Transverse colon (tissue), 4 donors: ENCODE measurements around the gene PRR3. TPM values are rescaled to one million over a fixed set of nuclear protein-coding genes. Genes with fewer than 3 reads are reported as not detected.
A peak's percentile ranks its signal among the peaks of the same experiment; 100 is the strongest.

Experiments used
- DNase-seq: peaks from one replicate; pipeline ENCODE4 v3.0.0-alpha.2; 2019
- H3K27ac ChIP-seq, 4 donors: fragments of 200-600 bp; sonication (generic); 2 replicates each; pipeline ENCODE4 v1.5.1; 2016 to 2018; ENCODE audit warnings: inconsistent platforms in 4 of 4
- H3K27me3 ChIP-seq: fragments of 200-600 bp; sonication (generic); 2 replicates; pipeline ENCODE4 v1.5.1; 2017; ENCODE audit warnings: inconsistent platforms
- H3K36me3 ChIP-seq, 4 donors: fragments of 200-600 bp; sonication (generic); 2 replicates each; pipeline ENCODE4 v1.5.1; 2017 to 2019; ENCODE audit warnings: inconsistent platforms in 4 of 4
- H3K4me1 ChIP-seq, 4 donors: fragments of 200-600 bp; sonication (generic); 2 replicates each; pipeline ENCODE4 v1.5.1; 2017 to 2020; ENCODE audit warnings: inconsistent platforms in 4 of 4
- H3K4me3 ChIP-seq, 4 donors: fragments of 200-600 bp; sonication (generic); 1 replicate in 1 of 4; 2 replicates in 3 of 4; pipeline versions ENCODE4 v1.5.1 to v1.6.1; 2017 to 2019; ENCODE audit warnings: inconsistent platforms in 4 of 4
- H3K9me3 ChIP-seq, 2 donors: fragments of 200-600 bp; sonication (generic); 2 replicates each; pipeline ENCODE4 v1.5.1; 2017 to 2019; ENCODE audit warnings: inconsistent platforms in 2 of 2
- CTCF ChIP-seq, 5 experiments: fragments of 200-600 bp in 3 of 5; fragments of 450-650 bp in 2 of 5; sonication (generic) in 3 of 5; IDR thresholded peaks; 1 replicate in 2 of 5; 2 replicates in 3 of 5; pipeline ENCODE4 v1.5.1; 2016 to 2017; ENCODE audit warnings: antibody characterized with exemption in 5 of 5, inconsistent platforms in 3 of 5, mild to moderate bottlenecking in 2 of 5, moderate library complexity in 1 of 5
- EP300 ChIP-seq: sonication (generic); formaldehyde crosslinking; IDR thresholded peaks from one replicate; pipeline ENCODE4 v1.6.1; 2017; ENCODE audit warnings: antibody characterized with exemption, low read depth
- POLR2A ChIP-seq: fragments of 450-650 bp; IDR thresholded peaks from one replicate; pipeline ENCODE4 v1.6.1; 2016; ENCODE audit warnings: antibody characterized with exemption, mild to moderate bottlenecking, moderate library complexity
- POLR2AphosphoS5 ChIP-seq, 3 donors: sonication (generic); formaldehyde crosslinking; IDR thresholded peaks; one replicate each; pipeline ENCODE4 v1.6.1; 2016; ENCODE audit warnings: antibody characterized with exemption in 3 of 3
- WGBS, 2 donors: methylation state at CpG; one replicate each; pipeline ENCODE4 v1.1.5; 2018; ENCODE audit warnings: low coverage in 1 of 2; 5-methylcytosine and 5-hydroxymethylcytosine counted together
- in situ Hi-C, 4 donors: fragments of 200-750 bp; cut with MboI; loops; one replicate each; pipeline versions ENCODE4 v1.15.0 to v1.15.1; 2017; ENCODE audit warnings: low sequenced_read_pairs in 3 of 4, low pct_ligation_motif_present in 1 of 4, low pct_unique_long_range_greater_than_20kb in 1 of 4
- intact Hi-C: fragments of 100-400 bp; cut with DNase I; formaldehyde crosslinking; loops from one replicate; pipeline ENCODE4 v1.15.1; 2023; ENCODE audit warnings: low total_unique reads
- total RNA-seq, 4 donors: library from RNA; depleted of rRNA; stranded (reverse); fragments of >200 nt; gene quantifications; one replicate each; pipeline ENCODE4 v1.1.0, GENCODE V29; 2016

PRR3 gene
- total RNA-seq, 4 donors from 2014 or later = 2.2 to 10.1 (median 5.0) TPM

- in situ Hi-C loops = no loop called here
- Histone ChIP-seq H3K4me3 (no peak overlapping the region), H3K36me3 (peaks cover 0 to 12% (median 4%) of the 10 kb centered on the region in 4 donors), H3K27ac (no peak overlapping the region), H3K27me3 (no peaks in the 10 kb centered on the region), H3K9me3 (no peaks in the 10 kb centered on the region), H3K4me1 (peaks cover 0 to 10% (median 6%) of the 10 kb centered on the region in 4 donors)
- intact Hi-C loops = no loop called here
- TF ChIP-seq POLR2A = no peak
- no peak for TF ChIP-seq EP300
- no peak for TF ChIP-seq CTCF (IDR thresholded peaks at IDR 0.05)
- no peak for DNase-seq
- 75 to 89% methylated on average over 3 of the region's 3 CpGs for WGBS, 2 donors
These were observed 13.3 kb upstream of the PRR3 start for GRCh38 chr6:30543821-30544220.

GRCh38 chr6:30544666-30545272 is 12.3 kb upstream of the PRR3 start:
- H3K4me3 ChIP-seq = no peak overlapping the region
- no peak overlapping the region for H3K27ac ChIP-seq
- in situ Hi-C loops (loop anchor here in 1 of 4 donors (5.0 kb wide), 1 partner anchor 62 kb away; no protein-coding TSS in a partner anchor), intact Hi-C loops (no loop called here)
- 0 to 38% methylated on average over 2 to 6 of the region's 6 CpGs for WGBS, 2 donors
- peaks cover 0 to 12% (median 4%) of the 10 kb centered on the region in 4 donors for H3K36me3 ChIP-seq
- peaks cover 0 to 10% (median 6%) of the 10 kb centered on the region in 4 donors for H3K4me1 ChIP-seq
- TF ChIP-seq POLR2A (no peak), EP300 (no peak), CTCF (IDR thresholded peaks at IDR 0.05) (peak; percentile 72 to 82 (median 79))
- H3K9me3 ChIP-seq = no peaks in the 10 kb centered on the region
- DNase-seq = no peak
- H3K27me3 ChIP-seq = no peaks in the 10 kb centered on the region

- intact Hi-C loops = no loop called here
- in situ Hi-C loops = loop anchor here in 1 of 4 donors (5.0 kb wide), 1 partner anchor 65 kb away; no protein-coding TSS in a partner anchor
- TF ChIP-seq EP300 (no peak), POLR2AphosphoS5 (IDR thresholded peaks at IDR 0.05) (no peak), POLR2A (no peak), CTCF (IDR thresholded peaks at IDR 0.05) (no peak)
- Histone ChIP-seq H3K9me3 (no peaks in the 10 kb centered on the region), H3K27me3 (no peaks in the 10 kb centered on the region), H3K36me3 (peaks cover 0 to 20% (median 4%) of the 10 kb centered on the region in 4 donors), H3K4me1 (peaks cover 0 to 3% (median 0%) of the 10 kb centered on the region in 4 donors), H3K27ac (no peak overlapping the region), H3K4me3 (no peak overlapping the region)
- no peak for DNase-seq
- WGBS, 2 donors = 92% methylated on average over 6 of the region's 6 CpGs; no CpG with 5 or more reads in 1 of the 2 donors
These were observed 9.6 kb upstream of the PRR3 start for GRCh38 chr6:30547454-30547853.

- H3K4me1 ChIP-seq = peaks cover 0 to 3% (median 0%) of the 10 kb centered on the region in 4 donors
- no peaks in the 10 kb centered on the region for H3K27me3 ChIP-seq
- WGBS, 2 donors = 86 to 90% methylated on average over 2 of the region's 2 CpGs
- H3K36me3 ChIP-seq = peaks cover 0 to 30% (median 4%) of the 10 kb centered on the region in 4 donors
- no peak overlapping the region for H3K4me3 ChIP-seq
- H3K9me3 ChIP-seq = no peaks in the 10 kb centered on the region
- in situ Hi-C loops = loop anchor here in 1 of 4 donors (5.0 kb wide), 1 partner anchor 66 kb away; no protein-coding TSS in a partner anchor
- DNase-seq = no peak
- TF ChIP-seq CTCF (IDR thresholded peaks at IDR 0.05) (no peak), POLR2AphosphoS5 (IDR thresholded peaks at IDR 0.05) (no peak), POLR2A (no peak), EP300 (no peak)
- no peak overlapping the region for H3K27ac ChIP-seq
- intact Hi-C loops = no loop called here
These were observed 8.7 kb upstream of the PRR3 start for GRCh38 chr6:30548375-30548774.
